Measurements from ENCODE around the gene DMD.

DNA sequence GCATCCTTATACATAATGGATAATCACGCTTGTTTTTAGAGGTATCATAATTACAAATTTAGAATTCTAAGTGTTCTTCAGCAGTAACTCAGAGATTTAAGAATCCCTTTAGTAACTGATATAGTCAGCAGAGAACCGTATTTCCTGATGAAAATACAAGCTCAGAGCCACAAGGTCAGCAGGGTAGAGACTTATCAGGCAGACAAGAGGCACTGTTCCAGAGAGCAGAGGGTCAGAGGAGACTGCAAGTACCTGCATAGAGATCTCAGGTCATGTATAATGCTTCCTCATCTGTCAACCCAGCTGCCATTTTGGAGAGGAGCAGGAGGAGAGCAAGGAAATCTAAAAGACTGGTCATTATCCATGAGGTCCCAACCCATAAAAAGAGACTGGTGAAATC lies 1352.4 kb downstream of the DMD start:
- TF ChIP-seq POLR2A (IDR thresholded peaks at IDR 0.05), result no peak
- TF ChIP-seq, protein P1, sequence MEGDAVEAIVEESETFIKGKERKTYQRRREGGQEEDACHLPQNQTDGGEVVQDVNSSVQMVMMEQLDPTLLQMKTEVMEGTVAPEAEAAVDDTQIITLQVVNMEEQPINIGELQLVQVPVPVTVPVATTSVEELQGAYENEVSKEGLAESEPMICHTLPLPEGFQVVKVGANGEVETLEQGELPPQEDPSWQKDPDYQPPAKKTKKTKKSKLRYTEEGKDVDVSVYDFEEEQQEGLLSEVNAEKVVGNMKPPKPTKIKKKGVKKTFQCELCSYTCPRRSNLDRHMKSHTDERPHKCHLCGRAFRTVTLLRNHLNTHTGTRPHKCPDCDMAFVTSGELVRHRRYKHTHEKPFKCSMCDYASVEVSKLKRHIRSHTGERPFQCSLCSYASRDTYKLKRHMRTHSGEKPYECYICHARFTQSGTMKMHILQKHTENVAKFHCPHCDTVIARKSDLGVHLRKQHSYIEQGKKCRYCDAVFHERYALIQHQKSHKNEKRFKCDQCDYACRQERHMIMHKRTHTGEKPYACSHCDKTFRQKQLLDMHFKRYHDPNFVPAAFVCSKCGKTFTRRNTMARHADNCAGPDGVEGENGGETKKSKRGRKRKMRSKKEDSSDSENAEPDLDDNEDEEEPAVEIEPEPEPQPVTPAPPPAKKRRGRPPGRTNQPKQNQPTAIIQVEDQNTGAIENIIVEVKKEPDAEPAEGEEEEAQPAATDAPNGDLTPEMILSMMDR (IDR thresholded peaks at IDR 0.05), result no peak

Data from ovary (tissue), 3 donors.